Right renal cortex interstitium (tissue), 3 donors: Measurements from ENCODE around the gene ZNF749. TPM values are rescaled to one million over a fixed set of nuclear protein-coding genes. Genes with fewer than 3 reads are reported as not detected.
A peak's percentile ranks its signal among the peaks of the same experiment; 100 is the strongest.

Experiments used
- DNase-seq, 3 donors: peaks; one replicate each; pipeline ENCODE4 v3.0.0-alpha.2; 2013; ENCODE audit warnings: low read depth in 3 of 3, low spot score in 2 of 3
- polyA plus RNA-seq, 3 donors: library from polyadenylated mRNA; unstranded; fragments of 120-200 nt; gene quantifications; one replicate each; pipeline ENCODE4 v1.2.1, GENCODE V29; 2013; ENCODE audit not compliant: insufficient read length in 3 of 3

The ZNF749 gene
- 10 to 100 TPM; 13.9 to 14.5 (median 14.0) TPM for polyA plus RNA-seq

GRCh38 chr19:57435062-57435978 lies at the start of gene ZNF749:
Gene ZNF749 (plus strand): TSS chr19:57435325. CDS start chr19:57435579, 254 bp downstream.
- DNase-seq = peak; percentile 93 to 98 (median 95)

- DNase-seq = no peak
Measured at GRCh38 chr19:57389194-57389729, 45.9 kb upstream of the ZNF749 start.

DNA sequence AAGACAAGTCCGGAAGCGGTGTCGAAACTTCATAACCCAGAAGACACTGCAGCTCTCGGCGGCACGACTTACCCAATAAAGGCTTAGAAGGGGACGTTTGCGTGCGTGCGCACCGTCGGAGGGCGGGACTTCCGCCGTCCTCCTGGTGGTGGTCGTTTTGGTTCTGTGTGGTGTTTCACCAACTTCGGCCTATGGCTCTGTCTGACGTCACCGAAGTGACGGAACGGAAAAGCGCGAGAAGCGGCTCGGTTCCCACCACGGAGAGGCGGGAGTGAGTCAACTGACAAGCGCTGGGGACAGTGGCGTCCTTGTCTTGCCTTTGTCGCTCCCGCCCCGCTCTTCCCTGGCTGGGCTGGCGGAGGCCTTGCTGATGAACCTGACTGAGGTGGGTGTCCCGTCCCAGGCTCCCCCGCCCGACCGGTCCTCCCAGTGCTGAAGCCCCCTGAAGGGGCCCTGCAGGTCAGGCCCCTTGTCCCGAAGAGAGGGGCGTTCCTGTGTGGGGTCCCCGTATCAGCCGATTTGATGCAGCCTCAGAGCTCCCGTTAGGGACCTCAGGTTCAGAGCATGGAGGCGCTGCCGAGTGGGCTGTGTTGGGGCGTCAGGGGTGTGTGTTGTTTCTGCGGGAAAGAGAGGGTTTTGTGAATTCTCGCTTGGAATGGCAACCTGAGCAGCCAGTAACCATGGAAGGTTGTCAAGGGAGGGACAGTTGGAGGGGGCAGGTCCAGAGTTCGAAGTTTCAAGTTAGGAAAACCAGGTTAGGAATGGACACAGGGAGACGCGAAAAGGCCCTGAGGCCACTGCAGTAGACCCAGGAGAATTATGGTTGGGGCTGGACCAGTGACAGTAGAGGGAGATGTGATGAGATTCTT lies 45.2 kb upstream of the ZNF749 start, which contains the start of gene ZNF548:
Gene ZNF548, plus strand, starts transcription at position 125 of the 869 bp plus-strand sequence. Its CDS starts 246 bp downstream, at position 371.
- DNase-seq = peak; percentile 96 to 97 (median 96)

DNA sequence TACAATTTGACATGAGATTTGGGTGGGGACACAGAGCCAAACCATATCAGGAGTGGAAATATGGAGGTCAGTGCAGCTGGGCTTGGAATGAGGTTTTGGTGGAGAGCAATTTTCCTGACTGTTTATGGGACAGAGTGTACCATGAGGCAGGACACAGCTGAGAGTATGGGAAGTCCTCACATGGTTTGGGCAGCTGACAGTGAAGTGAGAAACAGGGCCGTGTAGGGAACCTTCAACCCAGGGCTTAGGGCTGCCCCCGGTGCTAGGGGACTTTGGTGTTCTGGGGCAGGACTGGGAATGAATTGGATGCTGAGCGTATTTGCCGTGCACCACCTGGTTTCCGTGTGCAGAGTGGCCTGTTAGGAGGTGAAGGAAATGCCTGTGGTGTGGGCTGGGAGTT lies 39.4 kb upstream of the ZNF749 start:
- no peak for DNase-seq

DNA sequence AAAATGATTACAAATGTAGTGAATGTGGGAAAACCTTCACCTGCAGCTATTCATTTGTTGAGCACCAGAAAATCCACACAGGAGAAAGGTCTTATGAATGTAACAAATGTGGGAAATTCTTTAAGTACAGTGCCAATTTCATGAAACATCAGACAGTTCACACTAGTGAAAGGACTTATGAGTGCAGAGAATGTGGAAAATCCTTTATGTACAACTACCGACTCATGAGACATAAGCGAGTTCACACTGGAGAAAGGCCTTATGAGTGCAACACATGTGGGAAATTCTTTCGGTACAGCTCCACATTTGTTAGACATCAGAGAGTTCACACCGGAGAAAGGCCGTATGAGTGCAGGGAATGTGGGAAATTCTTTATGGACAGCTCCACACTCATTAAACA lies 36.3 kb upstream of the ZNF749 start:
- no peak for DNase-seq

- no peak for DNase-seq
Measured at GRCh38 chr19:57403737-57404563, 31.2 kb upstream of the ZNF749 start.

DNA sequence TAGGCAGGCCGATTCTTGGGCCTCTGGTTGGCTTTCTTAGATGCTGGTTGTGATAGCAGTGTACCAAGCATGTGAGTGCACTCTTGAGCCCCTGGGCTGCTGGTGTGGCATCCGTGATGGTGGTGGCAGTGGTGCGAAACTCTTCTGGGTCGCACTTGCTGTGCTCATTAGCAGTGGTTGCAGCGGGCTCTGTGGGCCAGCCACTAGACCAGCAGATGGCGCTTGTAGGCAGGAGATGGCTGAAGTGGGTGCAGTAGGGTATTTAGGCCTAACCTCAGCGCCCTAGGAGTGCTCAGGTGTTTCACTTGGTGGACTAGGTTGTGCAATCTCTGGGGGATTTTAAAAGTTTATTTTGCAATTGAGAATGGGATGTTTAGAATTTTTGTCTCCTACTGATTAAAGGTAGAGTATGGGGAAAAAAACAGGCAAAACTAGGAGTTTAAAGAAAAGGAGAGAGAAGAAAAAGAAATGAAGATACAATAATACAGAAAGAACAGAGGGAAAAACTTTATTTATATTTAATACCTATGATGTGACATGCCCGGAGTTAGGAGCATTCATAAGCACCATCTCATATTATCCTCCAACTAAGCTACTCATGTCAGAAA lies 28.5 kb upstream of the ZNF749 start:
- peak in 1 of 3 donors; percentile 29 for DNase-seq

GRCh38 chr19:57410877-57411671 lies 24.1 kb upstream of the ZNF749 start, which contains the start of gene ZNF17:
Gene ZNF17 (plus strand): TSS chr19:57411161. CDS start chr19:57413616, 2,455 bp downstream.
- DNase-seq = peak; percentile 78 to 86 (median 78)

DNA sequence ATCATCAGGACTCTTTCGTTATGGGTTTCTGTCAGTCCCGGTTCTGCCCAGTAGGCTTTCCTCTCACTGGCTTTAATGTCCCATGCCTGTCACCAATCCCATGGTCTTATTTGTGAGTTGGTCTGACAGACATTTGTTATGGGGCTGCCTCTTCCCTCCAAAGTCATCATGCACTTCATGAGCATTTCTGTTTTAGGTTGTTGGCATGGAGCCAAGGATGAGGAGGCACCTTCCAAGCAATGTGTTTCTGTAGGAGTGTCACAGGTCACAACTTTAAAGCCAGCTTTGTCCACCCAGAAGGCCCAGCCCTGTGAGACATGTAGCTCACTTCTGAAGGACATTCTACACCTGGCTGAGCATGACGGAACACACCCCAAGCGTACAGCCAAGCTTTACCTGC lies 15.7 kb upstream of the ZNF749 start:
- no peak for DNase-seq

DNA sequence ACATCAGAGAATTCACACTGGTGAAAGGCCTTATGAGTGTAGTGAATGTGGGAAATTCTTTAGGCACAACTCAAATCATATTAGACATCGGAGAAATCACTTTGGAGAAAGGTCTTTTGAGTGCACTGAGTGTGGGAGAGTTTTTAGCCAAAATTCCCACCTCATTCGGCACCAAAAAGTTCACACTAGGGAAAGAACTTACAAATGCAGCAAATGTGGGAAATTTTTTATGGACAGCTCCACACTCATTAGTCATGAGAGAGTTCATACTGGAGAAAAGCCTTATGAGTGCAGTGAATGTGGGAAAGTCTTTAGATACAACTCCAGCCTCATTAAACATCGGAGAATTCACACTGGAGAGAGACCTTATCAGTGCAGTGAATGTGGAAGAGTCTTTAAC lies 14.1 kb upstream of the ZNF749 start:
- no peak for DNase-seq

DNA sequence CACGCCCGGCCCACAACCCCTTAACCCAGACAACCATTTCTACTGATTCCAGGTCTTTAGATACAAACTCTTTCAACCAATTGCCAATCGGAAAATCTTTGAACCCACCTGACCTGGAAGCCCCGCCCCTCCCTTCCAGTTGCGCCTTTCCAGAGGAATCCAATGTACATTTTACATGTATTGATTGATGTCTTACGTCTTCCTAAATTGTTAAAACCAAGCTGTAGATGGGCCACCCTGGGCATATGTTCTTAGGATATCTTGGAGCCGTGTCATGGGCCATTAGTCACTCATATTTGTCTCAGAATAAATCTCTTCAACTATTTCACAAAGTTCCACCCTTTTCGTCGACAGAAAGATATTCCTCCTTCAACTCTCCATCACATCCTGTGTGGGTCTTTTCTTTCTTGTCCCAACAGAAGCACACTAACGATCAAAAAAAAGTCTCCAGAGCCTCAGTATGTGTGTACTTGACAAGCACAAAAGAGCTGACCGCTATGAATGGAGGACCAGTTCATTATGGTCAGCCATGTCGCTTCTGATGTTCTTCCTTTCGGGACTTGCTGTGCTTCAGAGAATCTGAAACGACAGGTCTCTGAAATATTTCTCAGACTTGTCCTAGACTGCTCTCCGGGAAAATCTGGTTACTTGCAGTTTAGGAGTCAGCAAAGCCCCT lies 601 bp upstream of the ZNF749 start:
- no peak for DNase-seq

GRCh38 chr19:57436417-57436816 lies 1.3 kb downstream of the ZNF749 start:
- DNase-seq = no peak

GRCh38 chr19:57437931-57438330 lies 2.8 kb downstream of the ZNF749 start:
- no peak for DNase-seq

- DNase-seq = no peak
Measured at GRCh38 chr19:57438925-57439324, 3.8 kb downstream of the ZNF749 start.

DNA sequence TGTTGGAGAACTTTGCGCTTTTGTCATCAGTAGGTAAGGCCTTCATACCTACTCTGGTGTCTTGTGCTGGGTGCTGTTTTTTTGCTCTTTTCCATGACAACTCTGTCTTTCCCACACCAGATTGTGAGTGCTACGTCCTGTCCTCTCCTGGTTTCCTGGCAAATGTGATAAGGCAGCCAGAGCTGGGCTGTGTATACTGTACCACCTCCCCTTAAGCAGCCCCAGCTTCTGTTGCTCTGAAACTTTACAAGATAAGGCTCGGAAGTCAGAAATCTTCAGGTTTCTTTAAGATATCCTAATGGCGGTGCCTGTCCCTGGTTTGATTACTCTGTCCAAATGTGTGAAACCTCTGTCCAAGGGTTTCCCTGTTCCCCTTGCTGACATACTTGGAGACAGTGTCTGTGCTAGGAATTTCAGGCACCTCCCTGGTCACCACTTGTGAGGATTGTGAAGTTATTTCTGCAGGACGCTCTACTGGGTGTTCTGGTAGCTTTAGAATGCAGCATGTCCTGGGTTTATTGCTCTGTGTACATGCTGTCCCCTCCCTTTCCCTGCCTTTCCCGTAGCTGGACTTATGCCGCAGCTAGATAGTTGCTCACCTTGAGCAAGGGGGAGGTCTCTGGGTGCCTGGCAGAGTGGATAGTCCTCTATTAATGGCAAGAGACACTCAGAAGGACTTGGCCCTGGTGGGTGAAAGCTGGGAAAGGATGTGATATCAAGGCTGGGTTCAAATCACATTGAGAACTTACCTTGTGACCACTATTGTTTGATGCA lies 7.0 kb downstream of the ZNF749 start:
- DNase-seq = no peak

DNA sequence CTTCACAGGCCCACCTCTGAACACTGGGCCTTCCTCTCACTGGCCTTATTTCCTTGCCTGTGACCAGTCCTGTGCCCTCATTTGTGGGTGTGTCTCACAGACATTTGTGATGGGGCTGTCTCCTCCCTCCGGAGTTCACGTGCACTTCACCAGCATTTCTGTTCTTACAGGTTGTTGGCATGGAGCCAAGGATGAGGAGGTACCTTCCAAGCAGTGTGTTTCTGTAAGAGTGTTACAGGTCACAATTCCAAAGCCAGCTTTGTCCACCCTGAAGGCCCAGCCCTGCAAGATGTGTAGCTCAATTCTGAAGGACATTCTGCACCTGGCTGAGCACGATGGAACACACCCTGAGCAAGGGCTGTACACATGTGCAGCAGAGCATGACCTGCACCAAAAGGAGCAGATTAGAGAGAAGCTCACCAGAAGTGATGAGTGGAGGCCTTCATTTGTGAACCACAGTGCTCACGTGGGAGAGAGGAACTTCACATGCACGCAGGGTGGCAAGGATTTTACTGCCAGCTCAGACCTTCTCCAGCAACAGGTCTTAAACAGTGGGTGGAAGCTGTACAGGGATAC lies 8.1 kb downstream of the ZNF749 start:
- no peak for DNase-seq

DNA sequence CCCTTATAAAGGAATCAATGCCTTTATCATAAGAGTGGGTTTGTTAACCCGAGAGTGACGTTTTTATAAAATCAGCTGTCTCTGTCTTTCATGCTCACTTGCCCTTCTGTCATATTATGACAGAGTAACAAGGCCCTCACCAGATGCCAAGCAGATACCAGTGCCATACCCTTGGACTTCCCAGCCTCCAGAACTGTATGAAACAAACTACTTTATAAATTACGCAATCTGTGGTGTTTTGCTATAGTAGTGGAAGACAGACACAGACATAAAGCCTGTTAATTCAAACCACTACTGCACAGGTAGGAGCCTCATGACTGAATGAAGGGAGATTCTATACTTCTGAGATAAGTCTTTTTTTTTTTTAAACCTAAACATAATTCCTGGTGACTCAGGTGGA lies 17.2 kb downstream of the ZNF749 start:
- DNase-seq = no peak
